ENCODE measurements around the gene TECTB.

- TF ChIP-seq CTCF (IDR thresholded peaks at IDR 0.05) (no peak), POLR2AphosphoS5 (IDR thresholded peaks at IDR 0.05) (no peak)
These were observed 16.3 kb downstream of the TECTB start for GRCh38 chr10:112299456-112299855.
